ENCODE data around the gene GH1. TPM values are rescaled to one million over a fixed set of nuclear protein-coding genes. Genes with fewer than 3 reads are reported as not detected.
"Not testable (repeated sequence)": the region's sequence is repeated elsewhere in the genome, so short reads cannot be mapped to it uniquely, and the experiment has no call there.

GH1 gene
- total RNA-seq, 1 donor from 2014 or later, result not detected

DNA sequence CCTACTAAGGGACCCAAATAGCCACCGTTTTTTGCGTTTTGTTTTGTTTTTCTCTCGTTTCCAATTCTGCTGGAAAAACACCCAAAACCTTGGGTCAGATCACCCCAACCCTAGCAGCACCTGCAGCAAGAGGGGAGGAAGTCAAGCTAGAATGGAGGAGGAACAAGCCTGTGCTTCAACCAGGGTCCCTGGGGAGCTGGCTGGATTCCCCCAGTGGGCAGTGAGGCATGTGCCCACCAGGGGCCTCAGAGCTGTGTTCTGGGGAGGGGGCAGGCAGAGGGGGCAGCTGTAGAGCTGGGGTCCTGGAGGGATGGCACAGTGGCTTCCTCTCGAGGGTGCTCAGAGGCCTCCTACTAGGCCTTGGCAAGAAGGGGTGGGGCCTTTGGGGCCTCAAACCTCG is 7.0 kb upstream of the GH1 start:
- Histone ChIP-seq H3K36me3 (ENCODE audit: control insufficient read depth, insufficient read depth, low read length) (no peaks in the 10 kb centered on the region), H3K27me3 (ENCODE audit: control insufficient read depth, insufficient read depth, low read length) (no peaks in the 10 kb centered on the region), H3K4me3 (ENCODE audit: low read depth, low read length) (no peak overlapping the region)
- TF ChIP-seq, protein P1, sequence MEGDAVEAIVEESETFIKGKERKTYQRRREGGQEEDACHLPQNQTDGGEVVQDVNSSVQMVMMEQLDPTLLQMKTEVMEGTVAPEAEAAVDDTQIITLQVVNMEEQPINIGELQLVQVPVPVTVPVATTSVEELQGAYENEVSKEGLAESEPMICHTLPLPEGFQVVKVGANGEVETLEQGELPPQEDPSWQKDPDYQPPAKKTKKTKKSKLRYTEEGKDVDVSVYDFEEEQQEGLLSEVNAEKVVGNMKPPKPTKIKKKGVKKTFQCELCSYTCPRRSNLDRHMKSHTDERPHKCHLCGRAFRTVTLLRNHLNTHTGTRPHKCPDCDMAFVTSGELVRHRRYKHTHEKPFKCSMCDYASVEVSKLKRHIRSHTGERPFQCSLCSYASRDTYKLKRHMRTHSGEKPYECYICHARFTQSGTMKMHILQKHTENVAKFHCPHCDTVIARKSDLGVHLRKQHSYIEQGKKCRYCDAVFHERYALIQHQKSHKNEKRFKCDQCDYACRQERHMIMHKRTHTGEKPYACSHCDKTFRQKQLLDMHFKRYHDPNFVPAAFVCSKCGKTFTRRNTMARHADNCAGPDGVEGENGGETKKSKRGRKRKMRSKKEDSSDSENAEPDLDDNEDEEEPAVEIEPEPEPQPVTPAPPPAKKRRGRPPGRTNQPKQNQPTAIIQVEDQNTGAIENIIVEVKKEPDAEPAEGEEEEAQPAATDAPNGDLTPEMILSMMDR (IDR thresholded peaks at IDR 0.05; ENCODE audit: insufficient read depth, low read length, poor library complexity, severe bottlenecking), result no peak
- no peak for DNase-seq (ENCODE audit: low read depth)

DNA sequence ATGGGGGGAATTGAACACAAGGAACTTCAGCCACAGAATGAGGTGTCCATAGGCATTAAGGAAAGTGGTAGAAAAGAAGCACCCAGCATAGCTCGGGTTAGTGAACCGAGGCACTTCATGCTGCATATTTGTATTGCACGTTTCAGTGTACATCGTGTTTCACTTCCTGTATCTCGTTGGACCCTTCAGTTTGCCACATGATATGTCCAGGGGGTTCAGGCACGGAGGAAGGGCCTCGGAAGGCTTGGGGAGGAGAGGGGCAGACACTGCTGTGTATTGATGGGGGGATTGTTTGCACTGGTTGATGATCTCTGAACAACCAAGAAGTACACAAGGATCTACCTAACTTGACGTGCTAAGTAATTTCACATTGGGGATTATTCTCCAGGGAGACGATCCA is 3.8 kb upstream of the GH1 start:
- not testable (repeated sequence) for H3K4me3 ChIP-seq (ENCODE audit: low read depth, low read length); DNase-seq (ENCODE audit: low read depth); H3K36me3 ChIP-seq (ENCODE audit: control insufficient read depth, insufficient read depth, low read length)
- H3K27me3 ChIP-seq (ENCODE audit: control insufficient read depth, insufficient read depth, low read length), result peaks cover 10% of the 10 kb centered on the region

DNA sequence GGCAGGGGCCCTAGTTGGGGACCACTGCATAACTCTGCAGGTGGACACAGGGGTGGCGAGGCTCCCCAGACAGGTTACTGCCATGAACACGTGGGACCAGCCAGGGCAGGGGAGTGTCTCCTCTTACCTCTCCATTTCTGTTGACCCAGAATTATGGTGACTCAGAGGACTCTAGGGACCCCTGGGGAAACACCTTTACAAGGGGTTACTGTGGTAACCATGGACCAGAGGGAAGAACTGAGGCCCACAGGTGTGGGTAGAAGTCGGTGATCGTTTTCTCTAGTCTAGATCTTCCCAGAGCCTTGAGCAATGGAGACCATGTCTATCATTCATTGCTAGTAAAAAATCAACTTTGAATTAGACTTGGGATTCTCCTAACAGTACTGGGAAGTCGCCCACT is 2.1 kb upstream of the GH1 start:
- not testable (repeated sequence) for H3K36me3 ChIP-seq (ENCODE audit: control insufficient read depth, insufficient read depth, low read length); DNase-seq (ENCODE audit: low read depth); H3K4me3 ChIP-seq (ENCODE audit: low read depth, low read length)
- H3K27me3 ChIP-seq (ENCODE audit: control insufficient read depth, insufficient read depth, low read length), result peaks cover 10% of the 10 kb centered on the region

DNA sequence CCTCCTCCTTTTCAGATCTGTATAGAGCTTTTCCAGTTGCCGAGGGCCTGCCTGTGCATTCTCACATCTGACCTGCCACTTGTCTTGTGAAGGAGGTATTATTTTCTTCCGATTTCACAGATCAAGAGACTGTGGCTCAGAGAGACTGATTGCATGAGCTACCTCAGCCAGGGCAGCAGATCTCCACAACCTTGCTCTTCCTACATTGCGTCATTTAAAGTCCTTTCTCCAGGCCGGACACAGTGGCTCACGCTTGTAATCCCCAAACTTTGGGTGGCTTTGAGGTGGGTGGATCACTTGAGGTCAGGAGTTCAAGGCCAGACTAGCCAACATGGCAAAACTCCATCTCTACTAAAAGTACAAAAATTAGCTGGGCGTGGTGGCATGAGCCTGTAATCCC is 1.4 kb upstream of the GH1 start:
- H3K36me3 ChIP-seq (ENCODE audit: control insufficient read depth, insufficient read depth, low read length); H3K4me3 ChIP-seq (ENCODE audit: low read depth, low read length); DNase-seq (ENCODE audit: low read depth): not testable (repeated sequence)
- H3K27me3 ChIP-seq (ENCODE audit: control insufficient read depth, insufficient read depth, low read length), result peaks cover 10% of the 10 kb centered on the region

DNA sequence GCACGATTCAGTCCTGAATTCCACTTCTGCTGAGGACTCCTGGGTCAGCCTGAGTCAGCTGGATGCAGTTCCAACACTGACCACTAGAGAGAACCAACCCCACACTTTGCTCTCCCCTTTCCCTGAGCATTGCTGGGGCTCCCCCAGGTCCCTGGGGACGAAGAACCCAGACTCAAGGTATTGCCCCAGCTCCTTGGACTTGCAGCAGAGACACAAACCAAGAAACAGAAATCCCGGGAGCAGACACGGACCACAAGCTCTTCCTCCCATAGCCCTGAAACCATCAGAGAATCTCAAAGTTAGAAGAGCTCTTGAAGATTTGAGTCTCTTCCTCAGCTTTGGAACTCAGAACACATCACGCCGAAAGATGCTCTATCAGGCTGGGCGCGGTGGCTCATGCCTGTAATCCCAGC is 678 bp upstream of the GH1 start:
- Histone ChIP-seq H3K4me3 (ENCODE audit: low read depth, low read length) (no peak overlapping the region), H3K36me3 (ENCODE audit: control insufficient read depth, insufficient read depth, low read length) (no peaks in the 10 kb centered on the region), H3K27me3 (ENCODE audit: control insufficient read depth, insufficient read depth, low read length) (peaks cover 10% of the 10 kb centered on the region)
- TF ChIP-seq, protein P1 (IDR thresholded peaks at IDR 0.05; ENCODE audit: insufficient read depth, low read length, poor library complexity, severe bottlenecking), result peak; percentile 94
- DNase-seq (ENCODE audit: low read depth), result peak; percentile 7

DNA sequence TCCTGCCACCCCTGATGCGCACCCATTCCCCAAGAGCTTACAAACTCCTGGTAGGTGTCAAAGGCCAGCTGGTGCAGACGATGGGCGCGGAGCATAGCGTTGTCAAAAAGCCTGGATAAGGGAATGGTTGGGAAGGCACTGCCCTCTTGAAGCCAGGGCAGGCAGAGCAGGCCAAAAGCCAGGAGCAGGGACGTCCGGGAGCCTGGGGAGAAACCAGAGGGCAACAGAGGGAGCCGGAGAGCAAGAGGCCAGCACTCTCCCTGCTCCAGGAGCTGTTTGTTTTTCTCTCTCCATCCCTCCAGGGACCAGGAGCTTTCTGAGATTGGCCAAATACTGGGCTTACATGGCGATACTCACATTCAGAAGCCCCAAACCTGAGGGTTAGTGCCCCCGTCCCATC is 334 bp downstream of the GH1 start:
- no peaks in the 10 kb centered on the region for H3K36me3 ChIP-seq (ENCODE audit: control insufficient read depth, insufficient read depth, low read length)
- peaks cover 10% of the 10 kb centered on the region for H3K27me3 ChIP-seq (ENCODE audit: control insufficient read depth, insufficient read depth, low read length)
- TF ChIP-seq, protein P1 (IDR thresholded peaks at IDR 0.05; ENCODE audit: insufficient read depth, low read length, poor library complexity, severe bottlenecking), result no peak
- no peak for DNase-seq (ENCODE audit: low read depth)
- H3K4me3 ChIP-seq (ENCODE audit: low read depth, low read length), result no peak overlapping the region

DNA sequence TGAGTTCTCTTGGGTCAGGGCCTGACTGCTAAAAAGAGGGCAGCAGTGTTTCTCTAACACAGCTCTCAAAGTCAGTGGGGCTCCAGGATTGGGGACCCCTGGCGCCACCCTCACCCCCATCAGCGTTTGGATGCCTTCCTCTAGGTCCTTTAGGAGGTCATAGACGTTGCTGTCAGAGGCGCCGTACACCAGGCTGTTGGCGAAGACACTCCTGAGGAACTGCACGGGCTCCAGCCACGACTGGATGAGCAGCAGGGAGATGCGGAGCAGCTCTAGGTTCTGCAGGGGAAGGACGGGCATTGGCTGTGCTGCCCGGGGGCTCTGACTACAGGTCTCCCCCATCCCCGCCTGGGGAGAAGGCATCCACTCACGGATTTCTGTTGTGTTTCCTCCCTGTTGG is 993 bp downstream of the GH1 start:
- H3K4me3 ChIP-seq (ENCODE audit: low read depth, low read length), result no peak overlapping the region
- peaks cover 10% of the 10 kb centered on the region for H3K27me3 ChIP-seq (ENCODE audit: control insufficient read depth, insufficient read depth, low read length)
- TF ChIP-seq, protein P1 (IDR thresholded peaks at IDR 0.05; ENCODE audit: insufficient read depth, low read length, poor library complexity, severe bottlenecking), result no peak
- no peaks in the 10 kb centered on the region for H3K36me3 ChIP-seq (ENCODE audit: control insufficient read depth, insufficient read depth, low read length)
- no peak for DNase-seq (ENCODE audit: low read depth)

DNA sequence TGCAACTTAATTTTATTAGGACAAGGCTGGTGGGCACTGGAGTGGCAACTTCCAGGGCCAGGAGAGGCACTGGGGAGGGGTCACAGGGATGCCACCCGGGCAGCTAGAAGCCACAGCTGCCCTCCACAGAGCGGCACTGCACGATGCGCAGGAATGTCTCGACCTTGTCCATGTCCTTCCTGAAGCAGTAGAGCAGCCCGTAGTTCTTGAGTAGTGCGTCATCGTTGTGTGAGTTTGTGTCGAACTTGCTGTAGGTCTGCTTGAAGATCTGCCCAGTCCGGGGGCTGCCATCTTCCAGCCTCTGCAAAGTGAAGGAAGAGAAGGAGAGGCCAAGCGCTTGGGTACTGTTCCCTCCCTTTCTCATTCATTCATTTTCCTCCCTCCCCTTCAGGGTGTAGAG is 1.4 kb downstream of the GH1 start:
- H3K36me3 ChIP-seq (ENCODE audit: control insufficient read depth, insufficient read depth, low read length); H3K4me3 ChIP-seq (ENCODE audit: low read depth, low read length); DNase-seq (ENCODE audit: low read depth): not testable (repeated sequence)
- peaks cover 10% of the 10 kb centered on the region for H3K27me3 ChIP-seq (ENCODE audit: control insufficient read depth, insufficient read depth, low read length)
